ENCODE results near the gene REEP1.

The REEP1 gene

DNA sequence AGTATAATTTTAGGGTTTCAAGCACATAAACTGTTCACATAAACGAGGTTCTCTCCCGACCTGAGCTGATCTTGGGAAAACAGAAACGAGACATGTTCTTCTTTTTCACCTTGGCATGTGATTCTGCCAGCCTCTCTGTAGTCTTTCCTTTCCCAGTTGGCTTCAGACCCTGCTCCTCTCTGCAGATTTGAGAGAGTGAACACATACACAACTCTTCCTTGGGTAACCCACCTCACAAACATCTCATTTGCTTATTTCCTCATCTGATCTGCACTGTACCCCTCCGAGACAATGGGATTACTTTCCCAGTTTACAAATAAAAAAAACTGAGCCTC, 46.1 kb downstream of the REEP1 start:
- H3K4me3 ChIP-seq (ENCODE audit: control insufficient read depth, low read depth, low read length) = no peak overlapping the region
- DNase-seq (ENCODE audit: low read depth) = no peak
- TF ChIP-seq CTCF (conservative IDR thresholded peaks at IDR 0.05; ENCODE audit: control insufficient read depth, insufficient read depth, low read depth, low read length) = no peak

GRCh38 chr2:86290596-86291327, 46.7 kb downstream of the REEP1 start:
- H3K4me3 ChIP-seq (ENCODE audit: control insufficient read depth, low read depth, low read length) = no peak overlapping the region
- DNase-seq (ENCODE audit: low read depth) = peak; percentile 35
- TF ChIP-seq CTCF (conservative IDR thresholded peaks at IDR 0.05; ENCODE audit: control insufficient read depth, insufficient read depth, low read depth, low read length) = no peak

GRCh38 chr2:86286516-86286915, 50.9 kb downstream of the REEP1 start:
- no peak for TF ChIP-seq CTCF (conservative IDR thresholded peaks at IDR 0.05; ENCODE audit: control insufficient read depth, insufficient read depth, low read depth, low read length)
- DNase-seq (ENCODE audit: low read depth) = no peak
- no peak overlapping the region for H3K4me3 ChIP-seq (ENCODE audit: control insufficient read depth, low read depth, low read length)

GRCh38 chr2:86285981-86286380, 51.4 kb downstream of the REEP1 start:
- no peak overlapping the region for H3K4me3 ChIP-seq (ENCODE audit: control insufficient read depth, low read depth, low read length)
- no peak for DNase-seq (ENCODE audit: low read depth)
- TF ChIP-seq CTCF (conservative IDR thresholded peaks at IDR 0.05; ENCODE audit: control insufficient read depth, insufficient read depth, low read depth, low read length) = no peak

DNA sequence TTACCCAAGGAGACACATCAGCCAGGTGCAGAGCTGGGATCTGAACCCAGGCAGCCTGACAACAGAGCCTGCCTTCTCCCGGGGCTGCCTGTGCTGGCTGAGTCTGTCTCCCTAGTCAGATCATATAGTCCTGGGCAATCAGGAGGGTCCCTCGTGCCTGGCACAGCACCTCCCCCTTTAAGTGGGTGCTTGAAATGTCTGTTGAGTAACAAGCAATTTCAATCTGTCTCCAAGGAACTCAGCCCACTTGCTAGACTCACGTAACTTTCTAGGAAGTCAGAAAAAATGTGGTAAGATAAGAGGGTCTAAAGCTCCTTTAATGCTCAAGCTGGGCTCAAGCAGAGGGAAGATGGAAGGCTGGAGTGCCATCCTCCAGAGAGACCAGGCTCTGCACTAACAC, 51.9 kb downstream of the REEP1 start:
- DNase-seq (ENCODE audit: low read depth) = no peak
- no peak for TF ChIP-seq CTCF (conservative IDR thresholded peaks at IDR 0.05; ENCODE audit: control insufficient read depth, insufficient read depth, low read depth, low read length)
- H3K4me3 ChIP-seq (ENCODE audit: control insufficient read depth, low read depth, low read length) = no peak overlapping the region

DNA sequence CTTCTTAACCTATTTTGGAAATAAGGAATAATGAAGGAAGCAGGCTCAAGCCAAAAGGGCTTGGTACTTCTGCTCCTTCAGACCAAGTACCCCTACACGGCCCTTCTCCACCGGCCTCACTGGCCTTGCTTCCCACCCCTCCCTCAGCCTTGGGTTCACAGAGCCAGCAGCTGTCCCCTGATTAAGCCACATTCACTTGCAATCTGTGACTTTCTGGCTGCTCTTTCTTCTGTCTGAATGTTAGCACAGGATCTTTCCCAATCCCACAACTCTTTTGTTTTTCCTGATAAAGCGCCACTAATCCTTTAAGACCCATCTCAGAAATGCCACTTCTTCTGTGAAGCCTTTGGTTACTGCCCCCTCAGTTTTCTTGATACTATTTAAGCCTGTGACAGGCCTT, 52.4 kb downstream of the REEP1 start:
- no peak for TF ChIP-seq CTCF (conservative IDR thresholded peaks at IDR 0.05; ENCODE audit: control insufficient read depth, insufficient read depth, low read depth, low read length)
- no peak overlapping the region for H3K4me3 ChIP-seq (ENCODE audit: control insufficient read depth, low read depth, low read length)
- no peak for DNase-seq (ENCODE audit: low read depth)

- no peak overlapping the region for H3K4me3 ChIP-seq (ENCODE audit: control insufficient read depth, low read depth, low read length)
- TF ChIP-seq CTCF (conservative IDR thresholded peaks at IDR 0.05; ENCODE audit: control insufficient read depth, insufficient read depth, low read depth, low read length) = no peak
- no peak for DNase-seq (ENCODE audit: low read depth)
These were observed 53.0 kb downstream of the REEP1 start for GRCh38 chr2:86284401-86284841.
